Activated naive CD8-positive, alpha-beta T cell treated with anti-CD3 and anti-CD28 coated beads, Interleukin-2, amount 10 ng/mL, durations not matched to agents 7 days and 5 days (primary cell): Measurements from ENCODE around the gene ZC3H12D. TPM values are rescaled to one million over a fixed set of nuclear protein-coding genes. Genes with fewer than 3 reads are reported as not detected.
A peak's percentile ranks its signal among the peaks of the same experiment; 100 is the strongest.
"Not testable (repeated sequence)": the region's sequence is repeated elsewhere in the genome, so short reads cannot be mapped to it uniquely, and the experiment has no call there.

Source experiments
- ATAC-seq: fragments of 150-1000 bp; cut with Tn5 transposase; one replicate; pipeline ENCODE4 v1.10.0; 2021; ENCODE audit warnings: low read depth, moderate library complexity
- POLR2A ChIA-PET: fragments of 350-600 bp; sonication (Branson Sonifier 250); formaldehyde crosslinking; loops from one replicate; lab custom pipeline; 2021; ENCODE audit warnings: antibody characterized with exemption; lab: Charles Lee
- DNase-seq: peaks from one replicate; pipeline ENCODE4 v3.0.0; 2021
- H3K27ac Mint-ChIP-seq: one replicate; pipeline ENCODE4 v1.8.0; 2022; ENCODE audit warnings: mild to moderate bottlenecking, mixed read lengths
- H3K27me3 Mint-ChIP-seq: one replicate; pipeline ENCODE4 v1.8.0; 2022; ENCODE audit warnings: mild to moderate bottlenecking, moderate library complexity, mixed read lengths
- H3K36me3 Mint-ChIP-seq: one replicate; pipeline ENCODE4 v1.8.0; 2021; ENCODE audit warnings: mild to moderate bottlenecking, mixed read lengths
- H3K4me1 Mint-ChIP-seq: one replicate; pipeline ENCODE4 v1.8.0; 2021; ENCODE audit warnings: mixed read lengths
- H3K4me3 Mint-ChIP-seq: one replicate; pipeline ENCODE4 v1.8.0; 2022; ENCODE audit warnings: mild to moderate bottlenecking, moderate library complexity, mixed read lengths
- H3K9me3 Mint-ChIP-seq: one replicate; pipeline ENCODE4 v1.8.0; 2021; ENCODE audit warnings: mixed read lengths
- total RNA-seq, 2 experiments: library from RNA; stranded (reverse); gene quantifications; one replicate each; pipeline ENCODE4 v1.2.3, GENCODE V29; 2021

Gene ZC3H12D
- total RNA-seq, 2 experiments from 2014 or later: 25.5 to 27.0 TPM

- DNase-seq, POLR2A ChIA-PET, H3K27ac Mint-ChIP-seq, H3K4me3 Mint-ChIP-seq, ATAC-seq, H3K27me3 Mint-ChIP-seq, H3K9me3 Mint-ChIP-seq: not testable (repeated sequence)
- Mint-ChIP-seq H3K4me1 (peaks cover 34% of the 10 kb centered on the region), H3K36me3 (peaks cover 16% of the 10 kb centered on the region)
These were observed 11.8 kb upstream of the ZC3H12D start for GRCh38 chr6:149496597-149496996.

DNA sequence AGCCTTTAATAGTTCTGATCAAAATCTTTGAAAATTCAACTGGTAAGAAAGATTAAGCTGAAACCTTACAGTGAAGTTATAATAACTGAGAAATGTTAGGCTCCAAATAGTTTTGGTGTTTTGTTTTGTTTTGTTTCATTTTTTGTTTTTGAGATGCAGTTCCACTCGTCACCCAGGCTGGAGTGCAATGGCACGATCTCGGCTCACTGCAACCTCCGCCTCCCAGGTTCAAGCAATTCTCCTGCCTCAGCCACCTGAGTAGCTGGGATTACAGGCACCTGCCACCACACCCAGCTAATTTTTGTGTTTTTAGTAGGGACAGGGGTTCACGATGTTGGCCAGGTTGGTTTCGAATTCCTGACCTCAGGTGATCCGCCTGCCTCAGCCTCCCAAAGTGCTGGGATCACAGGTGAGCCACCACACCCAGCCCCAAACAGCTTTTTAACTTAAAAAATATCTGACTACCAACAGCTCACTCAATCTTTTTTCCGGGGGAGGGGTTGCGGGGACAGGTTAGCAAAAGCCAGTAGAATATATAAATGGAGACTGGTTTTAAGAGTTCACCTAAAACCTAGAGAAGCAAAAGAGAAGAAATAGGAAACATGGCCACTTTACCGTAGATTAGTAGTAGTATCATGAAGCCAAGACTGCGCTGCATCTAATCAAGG, 10.7 kb upstream of the ZC3H12D start:
- H3K9me3 Mint-ChIP-seq, POLR2A ChIA-PET, ATAC-seq, DNase-seq, H3K27me3 Mint-ChIP-seq: not testable (repeated sequence)
- H3K4me3 Mint-ChIP-seq: peak overlapping the region; percentile 62
- peaks cover 35% of the 10 kb centered on the region for H3K4me1 Mint-ChIP-seq
- peak overlapping the region; percentile 73 for H3K27ac Mint-ChIP-seq
- peaks cover 16% of the 10 kb centered on the region for H3K36me3 Mint-ChIP-seq

DNA sequence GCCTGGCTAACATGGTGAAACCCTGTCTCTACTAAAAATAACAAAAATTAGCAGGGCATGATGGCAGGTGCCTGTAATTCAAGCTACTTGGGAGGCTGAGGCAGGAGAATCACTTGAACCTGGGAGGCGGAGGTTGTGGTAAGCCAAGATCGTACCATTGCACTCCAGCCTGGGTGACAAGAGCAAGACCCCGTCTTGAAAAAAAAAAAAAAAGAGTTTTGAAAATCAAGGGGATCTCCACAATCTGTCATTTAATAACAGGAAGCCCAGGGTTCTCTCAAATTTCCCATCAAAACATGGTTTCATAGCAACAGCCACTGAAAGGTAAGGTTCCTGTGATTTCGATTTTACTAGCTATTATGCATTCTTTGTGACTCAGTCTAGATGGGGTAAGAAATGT, 10.0 kb upstream of the ZC3H12D start:
- H3K36me3 Mint-ChIP-seq: peaks cover 10% of the 10 kb centered on the region
- H3K27me3 Mint-ChIP-seq, POLR2A ChIA-PET, H3K9me3 Mint-ChIP-seq, DNase-seq: not testable (repeated sequence)
- H3K27ac Mint-ChIP-seq: peak overlapping the region; percentile 73
- peak; percentile 72 for ATAC-seq
- H3K4me3 Mint-ChIP-seq: peak overlapping the region; percentile 62
- H3K4me1 Mint-ChIP-seq: peaks cover 35% of the 10 kb centered on the region

DNA sequence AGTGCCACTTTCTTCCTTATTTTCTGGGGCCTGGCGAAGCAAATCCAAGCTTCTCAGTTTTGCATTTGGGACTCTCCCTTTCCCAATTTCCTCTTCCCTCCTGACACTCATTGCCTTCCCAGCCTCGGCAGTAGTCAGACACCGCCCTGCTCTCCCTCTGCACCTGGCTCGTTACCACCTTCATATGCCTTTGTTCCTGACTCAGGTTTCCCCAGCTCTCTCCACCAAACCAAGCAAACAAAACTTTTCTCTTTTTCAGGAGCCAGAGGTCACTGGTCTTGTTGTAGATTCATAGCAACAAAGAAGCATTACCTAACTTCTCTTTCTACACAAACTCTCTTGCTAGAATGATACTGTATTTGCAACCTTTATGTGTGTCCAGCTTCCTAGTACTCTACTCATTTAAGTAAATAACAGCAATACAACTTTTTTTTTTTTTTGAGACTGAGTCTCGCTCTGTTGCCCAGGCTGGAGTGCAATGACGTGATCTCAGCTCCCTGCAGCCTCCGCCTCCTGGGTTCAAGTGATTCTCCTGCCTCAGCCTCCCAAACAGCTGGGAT, 9.0 kb upstream of the ZC3H12D start:
- no peak overlapping the region for H3K27ac Mint-ChIP-seq
- H3K4me1 Mint-ChIP-seq: peaks cover 35% of the 10 kb centered on the region
- H3K9me3 Mint-ChIP-seq: no peaks in the 10 kb centered on the region
- H3K36me3 Mint-ChIP-seq: peaks cover 9% of the 10 kb centered on the region
- ATAC-seq (no peak), DNase-seq (no peak)
- POLR2A ChIA-PET: interaction anchor here (1.0 kb wide), 1 partner anchor 9 kb away, joined by 3 read pairs; the partner anchor contains the start of gene ZC3H12D
- H3K4me3 Mint-ChIP-seq: no peak overlapping the region
- H3K27me3 Mint-ChIP-seq: no peaks in the 10 kb centered on the region

DNA sequence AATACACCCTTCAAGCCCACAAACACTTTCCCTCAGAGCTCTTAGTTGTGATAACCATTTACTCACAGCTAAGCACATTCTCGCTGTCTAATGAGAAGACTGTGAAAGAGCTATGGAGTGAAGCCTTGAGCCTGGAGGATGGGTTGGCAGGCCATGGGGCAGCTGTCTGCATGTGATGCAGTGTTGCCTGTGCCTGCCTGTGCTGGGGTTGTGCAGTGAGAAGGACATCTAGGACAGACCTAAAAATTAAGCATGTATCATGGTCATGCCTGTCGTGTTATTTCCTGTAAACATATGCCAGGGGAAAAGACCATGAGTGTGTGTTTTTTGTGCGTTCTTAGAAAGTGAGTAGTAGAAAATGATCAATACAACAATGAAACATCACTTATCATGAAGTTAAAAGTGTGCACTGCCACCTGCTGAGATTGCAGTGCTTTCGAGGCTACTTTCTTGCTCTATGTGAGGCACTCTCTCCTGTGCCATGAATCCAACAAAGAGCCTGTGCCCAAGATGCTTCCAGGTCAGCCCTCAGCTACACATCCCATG, 8.1 kb upstream of the ZC3H12D start:
- H3K27me3 Mint-ChIP-seq: no peaks in the 10 kb centered on the region
- ATAC-seq (no peak), DNase-seq (no peak)
- H3K9me3 Mint-ChIP-seq: no peaks in the 10 kb centered on the region
- peaks cover 33% of the 10 kb centered on the region for H3K4me1 Mint-ChIP-seq
- POLR2A ChIA-PET: interaction anchor here (1.0 kb wide), 1 partner anchor 61 kb away, joined by 3 read pairs; no protein-coding TSS in a partner anchor
- no peak overlapping the region for H3K4me3 Mint-ChIP-seq
- H3K36me3 Mint-ChIP-seq: peaks cover 7% of the 10 kb centered on the region
- peak overlapping the region; percentile 53 for H3K27ac Mint-ChIP-seq

- Mint-ChIP-seq H3K27me3 (no peaks in the 10 kb centered on the region), H3K4me3 (no peak overlapping the region), H3K27ac (no peak overlapping the region), H3K9me3 (no peaks in the 10 kb centered on the region), H3K4me1 (peaks cover 22% of the 10 kb centered on the region), H3K36me3 (no peaks in the 10 kb centered on the region)
- no peak for ATAC-seq
- DNase-seq: no peak
- POLR2A ChIA-PET: interaction anchor here (0.5 kb wide), 1 partner anchor 12 kb away, joined by 4 read pairs; no protein-coding TSS in a partner anchor
These were observed 5.2 kb upstream of the ZC3H12D start for GRCh38 chr6:149489967-149490366.

- POLR2A ChIA-PET: no interaction called here
- Mint-ChIP-seq H3K27ac (no peak overlapping the region), H3K9me3 (no peaks in the 10 kb centered on the region), H3K4me1 (peaks cover 25% of the 10 kb centered on the region), H3K27me3 (no peaks in the 10 kb centered on the region), H3K36me3 (no peaks in the 10 kb centered on the region), H3K4me3 (no peak overlapping the region)
- no peak for DNase-seq
- no peak for ATAC-seq
These were observed 4.0 kb upstream of the ZC3H12D start for GRCh38 chr6:149488815-149489214.

DNA sequence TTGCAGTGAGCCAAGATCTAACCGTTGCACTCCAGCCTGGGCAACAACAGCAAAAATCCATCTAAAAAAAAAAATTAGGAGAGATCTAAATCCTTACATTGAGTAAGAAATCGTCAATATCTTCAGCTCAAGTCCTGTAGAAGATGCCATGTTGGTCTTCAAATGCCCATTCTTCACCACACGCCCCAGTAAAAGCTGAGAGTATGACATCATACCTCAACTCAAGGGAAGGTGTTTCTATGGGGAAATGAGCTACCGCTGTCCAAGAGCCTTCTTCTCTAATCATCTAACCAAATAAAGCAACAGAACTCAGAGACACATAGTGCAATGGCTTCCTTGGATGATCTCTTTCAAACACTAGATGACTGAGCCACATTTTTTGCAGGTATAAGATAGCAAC, 2.5 kb upstream of the ZC3H12D start:
- no peak for DNase-seq
- no peak overlapping the region for H3K4me3 Mint-ChIP-seq
- POLR2A ChIA-PET: no interaction called here
- H3K27me3 Mint-ChIP-seq: no peaks in the 10 kb centered on the region
- peaks cover 30% of the 10 kb centered on the region for H3K4me1 Mint-ChIP-seq
- ATAC-seq: no peak
- no peaks in the 10 kb centered on the region for H3K9me3 Mint-ChIP-seq
- no peak overlapping the region for H3K27ac Mint-ChIP-seq
- H3K36me3 Mint-ChIP-seq: no peaks in the 10 kb centered on the region

- no peak for DNase-seq
- H3K9me3 Mint-ChIP-seq: no peaks in the 10 kb centered on the region
- peaks cover 5% of the 10 kb centered on the region for H3K36me3 Mint-ChIP-seq
- H3K27me3 Mint-ChIP-seq: no peaks in the 10 kb centered on the region
- POLR2A ChIA-PET: interaction anchor here (0.7 to 1.6 kb wide), 3 partner anchors 10 to 1116 kb away, joined by 3 to 4 read pairs (median 4); no protein-coding TSS in a partner anchor
- H3K4me1 Mint-ChIP-seq: peaks cover 45% of the 10 kb centered on the region
- H3K4me3 Mint-ChIP-seq: peak overlapping the region; percentile 88
- no peak for ATAC-seq
- H3K27ac Mint-ChIP-seq: peak overlapping the region; percentile 95
These were observed 762 bp downstream of the ZC3H12D start for GRCh38 chr6:149483849-149484655.

DNA sequence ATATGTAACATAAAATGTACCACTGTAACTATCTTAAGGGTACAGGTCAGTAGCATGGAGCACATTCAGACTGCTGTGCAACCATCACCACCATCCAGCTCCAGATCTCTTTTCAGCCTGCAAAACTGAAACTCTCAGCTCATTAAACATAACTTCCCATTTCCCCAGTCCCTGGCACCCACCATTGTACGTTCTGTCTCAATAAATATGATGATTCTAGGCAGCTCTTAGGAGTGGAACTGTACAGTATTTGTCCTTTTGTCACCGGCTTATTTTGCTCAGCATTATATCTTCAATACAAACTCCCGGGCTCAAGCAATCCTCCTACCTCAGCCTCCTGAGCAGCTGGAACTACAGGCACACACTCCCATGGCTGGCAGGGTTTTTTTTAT, 1.5 kb downstream of the ZC3H12D start:
- Mint-ChIP-seq H3K27ac (peak overlapping the region; percentile 95), H3K36me3 (peaks cover 8% of the 10 kb centered on the region), H3K27me3 (no peaks in the 10 kb centered on the region), H3K9me3 (no peaks in the 10 kb centered on the region), H3K4me1 (peaks cover 45% of the 10 kb centered on the region), H3K4me3 (peak overlapping the region; percentile 88)
- POLR2A ChIA-PET: interaction anchor here (0.6 to 1.4 kb wide), 3 partner anchors 38 to 166 kb away, joined by 3 to 4 read pairs (median 4); partner anchors contain the start of gene TAB2
- no peak for DNase-seq
- no peak for ATAC-seq

- peaks cover 8% of the 10 kb centered on the region for H3K36me3 Mint-ChIP-seq
- H3K4me1 Mint-ChIP-seq: peaks cover 45% of the 10 kb centered on the region
These were observed 2.1 kb downstream of the ZC3H12D start for GRCh38 chr6:149482545-149483333.

GRCh38 chr6:149480502-149481280, 4.1 kb downstream of the ZC3H12D start:
- peak overlapping the region; percentile 88 for H3K4me3 Mint-ChIP-seq
- H3K4me1 Mint-ChIP-seq: peaks cover 46% of the 10 kb centered on the region
- peak overlapping the region; percentile 95 for H3K27ac Mint-ChIP-seq
- H3K9me3 Mint-ChIP-seq: no peaks in the 10 kb centered on the region
- ATAC-seq (no peak), DNase-seq (no peak)
- POLR2A ChIA-PET: no interaction called here
- H3K27me3 Mint-ChIP-seq: no peaks in the 10 kb centered on the region
- peaks cover 8% of the 10 kb centered on the region for H3K36me3 Mint-ChIP-seq

More at GRCh38 chr6:149482545-149483333, 2.1 kb downstream of the ZC3H12D start:
- Mint-ChIP-seq H3K27me3 (no peaks in the 10 kb centered on the region), H3K4me3 (peak overlapping the region; percentile 88), H3K27ac (peak overlapping the region; percentile 95), H3K9me3 (no peaks in the 10 kb centered on the region)
- peak; percentile 50 for DNase-seq
- ATAC-seq: peak; percentile 5
- POLR2A ChIA-PET: interaction anchor here (0.6 to 0.9 kb wide), 2 partner anchors 38 to 166 kb away, joined by 3 to 4 read pairs; partner anchors contain the start of gene TAB2
